ENCODE results near the gene MTHFD1L. TPM values are rescaled to one million over a fixed set of nuclear protein-coding genes. Genes with fewer than 3 reads are reported as not detected.

Gene MTHFD1L
- total RNA-seq, 2 donors from 2014 or later = 58.0 to 107 TPM

DNA sequence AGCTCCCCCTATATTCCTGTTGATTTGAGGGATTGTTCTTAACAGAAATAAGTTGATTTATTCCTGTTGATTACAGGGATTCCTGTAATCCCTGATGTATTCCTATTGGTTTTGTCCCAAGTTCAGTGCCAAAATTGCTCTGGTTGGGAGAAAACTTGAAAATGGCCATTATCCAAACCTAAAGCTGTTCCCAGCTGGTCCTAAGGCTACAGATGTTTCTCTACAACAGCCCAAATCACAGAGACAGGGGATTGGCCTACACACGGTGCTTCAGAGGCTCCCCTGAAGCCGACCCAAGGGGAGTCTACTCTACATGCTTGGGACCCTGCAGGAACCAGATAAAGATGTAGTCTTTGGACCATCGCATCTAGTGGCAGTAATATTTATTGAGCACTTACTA lies 275.3 kb downstream of the MTHFD1L start:
- ATAC-seq (replicated peaks) = no peak
- Mint-ChIP-seq H3K27me3 (peaks cover 6% of the 10 kb centered on the region), H3K27ac (no peak overlapping the region), H3K4me1 (no peaks in the 10 kb centered on the region), H3K4me3 (no peak overlapping the region), H3K9me3 (no peaks in the 10 kb centered on the region), H3K36me3 (ENCODE audit: low read depth) (no peaks in the 10 kb centered on the region)

DNA sequence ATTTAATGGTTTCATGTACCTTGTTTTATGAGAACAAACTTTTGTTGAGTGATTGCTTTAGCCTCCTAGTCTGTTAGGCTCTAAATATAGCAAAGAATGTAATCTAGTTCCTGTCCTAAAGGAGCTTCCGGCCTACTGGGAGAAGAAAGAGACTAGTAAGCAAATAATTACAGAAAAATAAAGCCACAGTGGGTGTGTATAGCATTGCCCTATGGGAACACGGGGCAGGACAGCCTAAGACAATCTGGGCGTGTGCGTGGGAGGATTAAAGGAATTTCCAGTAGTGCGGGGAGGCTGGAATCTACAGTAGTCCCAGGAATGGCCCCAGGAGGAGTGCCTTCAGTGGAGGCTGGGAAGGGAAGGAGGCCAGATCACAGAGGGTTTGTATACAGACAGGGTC lies 276.2 kb downstream of the MTHFD1L start:
- no peak for ATAC-seq (replicated peaks)
- H3K4me1 Mint-ChIP-seq = no peaks in the 10 kb centered on the region
- no peak overlapping the region for H3K4me3 Mint-ChIP-seq
- H3K27me3 Mint-ChIP-seq = peaks cover 5% of the 10 kb centered on the region
- H3K27ac Mint-ChIP-seq = no peak overlapping the region
- H3K9me3 Mint-ChIP-seq = peaks cover 2% of the 10 kb centered on the region
- no peaks in the 10 kb centered on the region for H3K36me3 Mint-ChIP-seq (ENCODE audit: low read depth)

DNA sequence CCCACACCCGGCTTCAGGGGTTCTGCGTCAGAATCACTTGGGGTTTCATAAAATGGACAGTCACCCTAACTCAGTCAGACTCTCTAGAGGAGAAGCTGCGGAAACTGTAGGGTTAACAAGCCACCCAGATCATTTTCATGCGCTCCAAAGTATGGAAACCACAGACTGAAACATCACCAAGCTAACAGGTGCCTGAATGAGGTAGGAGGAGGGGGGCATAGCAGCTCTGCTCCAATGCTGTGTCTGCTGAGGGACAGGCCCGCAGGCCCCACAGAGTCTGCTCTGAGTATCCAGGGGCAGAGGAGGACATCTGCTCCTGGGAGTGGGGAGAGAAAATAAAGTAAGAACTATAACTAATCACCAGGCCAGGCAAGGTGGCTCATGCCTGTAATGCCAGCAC lies 277.2 kb downstream of the MTHFD1L start:
- Mint-ChIP-seq H3K27me3 (peaks cover 7% of the 10 kb centered on the region), H3K9me3 (peaks cover 5% of the 10 kb centered on the region), H3K36me3 (ENCODE audit: low read depth) (no peaks in the 10 kb centered on the region), H3K4me3 (no peak overlapping the region), H3K27ac (no peak overlapping the region), H3K4me1 (no peaks in the 10 kb centered on the region)
- no peak for ATAC-seq (replicated peaks)

DNA sequence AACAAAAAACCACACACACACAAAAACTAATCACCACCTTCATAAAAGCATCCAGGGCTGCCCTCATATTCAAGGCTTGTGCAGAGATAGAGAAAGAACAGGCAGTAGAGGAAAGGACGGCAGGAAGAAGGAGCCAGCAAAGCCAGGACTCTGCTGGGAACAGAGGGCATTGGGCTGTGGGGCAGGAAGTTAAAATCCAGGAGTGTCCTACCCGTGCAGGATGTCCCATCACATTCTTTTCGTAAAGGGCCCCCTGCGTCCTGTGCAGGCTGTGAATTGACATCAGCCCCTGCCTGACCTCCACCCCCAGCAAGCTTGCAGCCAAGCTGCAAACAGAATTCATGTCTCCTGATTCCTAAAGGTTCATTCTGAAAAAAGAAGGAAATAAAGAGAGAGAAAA lies 277.8 kb downstream of the MTHFD1L start:
- no peak for ATAC-seq (replicated peaks)
- Mint-ChIP-seq H3K4me3 (no peak overlapping the region), H3K27ac (no peak overlapping the region)

DNA sequence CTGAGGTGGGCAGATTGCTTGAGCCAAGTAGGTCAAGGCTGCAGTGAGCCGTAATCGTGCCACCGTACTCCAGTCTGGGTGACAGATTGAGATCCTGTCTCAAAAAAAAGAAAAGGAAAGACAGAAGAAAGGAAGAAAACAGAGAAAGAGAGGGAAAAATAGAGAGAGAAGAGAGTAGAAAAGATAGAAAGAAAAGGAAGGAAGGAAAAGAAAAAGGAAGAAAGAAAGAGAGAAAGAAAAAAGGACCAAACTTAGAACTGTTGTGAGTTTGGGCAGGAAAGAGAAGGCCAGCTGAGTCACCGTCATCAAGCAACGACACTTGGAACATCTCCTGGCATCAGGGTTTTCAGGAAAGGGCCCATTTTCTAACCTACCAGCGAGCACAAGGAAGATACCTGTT lies 278.3 kb downstream of the MTHFD1L start:
- Mint-ChIP-seq H3K4me3 (no peak overlapping the region), H3K4me1 (no peaks in the 10 kb centered on the region), H3K9me3 (peaks cover 5% of the 10 kb centered on the region), H3K27ac (no peak overlapping the region), H3K27me3 (peaks cover 7% of the 10 kb centered on the region), H3K36me3 (ENCODE audit: low read depth) (no peaks in the 10 kb centered on the region)
- no peak for ATAC-seq (replicated peaks)

More for the DNA sequence above, 277.8 kb downstream of the MTHFD1L start:
- H3K36me3 Mint-ChIP-seq (ENCODE audit: low read depth) = no peaks in the 10 kb centered on the region
- H3K27me3 Mint-ChIP-seq = peaks cover 7% of the 10 kb centered on the region
- peaks cover 5% of the 10 kb centered on the region for H3K9me3 Mint-ChIP-seq
- H3K4me1 Mint-ChIP-seq = no peaks in the 10 kb centered on the region

- H3K4me1 Mint-ChIP-seq = no peaks in the 10 kb centered on the region
- no peak overlapping the region for H3K27ac Mint-ChIP-seq
- H3K9me3 Mint-ChIP-seq = peaks cover 5% of the 10 kb centered on the region
- peaks cover 4% of the 10 kb centered on the region for H3K27me3 Mint-ChIP-seq
- H3K36me3 Mint-ChIP-seq (ENCODE audit: low read depth) = no peaks in the 10 kb centered on the region
- ATAC-seq (replicated peaks) = no peak
- no peak overlapping the region for H3K4me3 Mint-ChIP-seq
These were observed 281.8 kb downstream of the MTHFD1L start for GRCh38 chr6:151147118-151147832.

- Mint-ChIP-seq H3K9me3 (peaks cover 5% of the 10 kb centered on the region), H3K36me3 (ENCODE audit: low read depth) (no peaks in the 10 kb centered on the region), H3K27ac (no peak overlapping the region), H3K4me3 (no peak overlapping the region), H3K4me1 (no peaks in the 10 kb centered on the region), H3K27me3 (peaks cover 9% of the 10 kb centered on the region)
- no peak for ATAC-seq (replicated peaks)
These were observed 282.6 kb downstream of the MTHFD1L start for GRCh38 chr6:151148111-151148510.

DNA sequence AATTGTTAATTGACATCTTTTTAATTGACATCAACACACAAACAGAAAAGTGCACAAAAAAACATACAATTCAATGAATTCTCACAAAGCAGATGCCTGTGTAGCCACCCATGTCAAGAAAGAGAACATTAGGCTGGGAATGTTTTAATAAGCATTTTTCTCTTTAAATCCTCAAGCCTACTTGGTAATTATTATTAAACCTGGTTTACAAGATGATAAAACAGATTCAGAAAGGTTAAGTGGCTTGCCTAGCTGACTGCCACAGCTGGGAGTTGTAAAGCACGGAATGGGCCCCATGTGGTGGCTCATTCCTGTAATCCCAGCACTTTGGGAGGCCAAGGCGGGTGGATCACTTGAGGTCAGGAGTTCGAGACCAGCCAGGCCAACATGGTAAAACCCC lies 284.3 kb downstream of the MTHFD1L start:
- Mint-ChIP-seq H3K27ac (no peak overlapping the region), H3K4me1 (no peaks in the 10 kb centered on the region), H3K4me3 (no peak overlapping the region), H3K27me3 (peaks cover 15% of the 10 kb centered on the region), H3K36me3 (ENCODE audit: low read depth) (no peaks in the 10 kb centered on the region), H3K9me3 (peaks cover 5% of the 10 kb centered on the region)
- ATAC-seq (replicated peaks) = no peak

Data from activated T-helper 17 cell treated with anti-CD3 and anti-CD28 coated beads, Interleukin-2, amount 50 U/mL, for 72 hours (primary cell).